ENCODE data around the gene IFNG-AS1. TPM values are rescaled to one million over a fixed set of nuclear protein-coding genes. Genes with fewer than 3 reads are reported as not detected.

Gene IFNG-AS1
- total RNA-seq: under 1 TPM; 0.65 to 0.71 TPM

GRCh38 chr12:67989184-67989920, at the start of gene IFNG-AS1:
IFNG-AS1 (plus strand) TSS chr12:67989447.

Other genes starting within 250 kb of the IFNG-AS1 start
- gene IFNG, start 170.3 kb downstream of the IFNG-AS1 start, total RNA-seq: 1 to 10 TPM; 2.4 to 3.1 TPM
- not detected for gene IL26, start 236.4 kb downstream of the IFNG-AS1 start, total RNA-seq